ENCODE measurements around the gene LRRC56. TPM values are rescaled to one million over a fixed set of nuclear protein-coding genes. Genes with fewer than 3 reads are reported as not detected.

The LRRC56 gene
- total and polyA plus RNA-seq, 2 of the 13 experiments (the other 11 are each of a cell fraction or from before 2014, with no cell fraction given) = 0.11 to 0.29 TPM

GRCh38 chr11:567629-568292 is 30.4 kb downstream of the LRRC56 start (continued):
- TF ChIP-seq PAX8 (CRISPR knock-in tag; IDR thresholded peaks at IDR 0.05; ENCODE audit: borderline replicate concordance) (no peak), IRX3 (CRISPR knock-in tag; IDR thresholded peaks at IDR 0.05; ENCODE audit: borderline replicate concordance, low read depth) (no peak), NFYC (CRISPR knock-in tag; IDR thresholded peaks at IDR 0.05) (no peak), ZBTB46 (CRISPR knock-in tag; IDR thresholded peaks at IDR 0.05; ENCODE audit: borderline replicate concordance) (no peak), STAT6 (CRISPR knock-in tag; IDR thresholded peaks at IDR 0.05; ENCODE audit: borderline replicate concordance) (no peak), POLR2AphosphoS2 (IDR thresholded peaks at IDR 0.05; ENCODE audit: low read depth, low read length) (no peak), ERF (CRISPR knock-in tag; IDR thresholded peaks at IDR 0.05) (peak; percentile 11; the same call in 1 of the 2 replicates), NR3C1 (CRISPR knock-in tag; IDR thresholded peaks at IDR 0.05) (no peak), GABPA (IDR thresholded peaks at IDR 0.05; ENCODE audit: low read depth, low read length) (no peak), GABPA (CRISPR knock-in tag; IDR thresholded peaks at IDR 0.05; ENCODE audit: low read depth) (no peak), ATF4 (CRISPR knock-in tag; IDR thresholded peaks at IDR 0.05) (no peak), AHDC1 (CRISPR knock-in tag; IDR thresholded peaks at IDR 0.05; ENCODE audit: borderline replicate concordance) (no peak), ZSCAN21 (CRISPR knock-in tag; IDR thresholded peaks at IDR 0.05; ENCODE audit: borderline replicate concordance) (0 out of 2 replicates have a peak, but pooled peaks have one; percentile 38), THYN1 (CRISPR knock-in tag; IDR thresholded peaks at IDR 0.05; ENCODE audit: borderline replicate concordance, low read depth) (no peak), ATRX (CRISPR knock-in tag; IDR thresholded peaks at IDR 0.05; ENCODE audit: borderline replicate concordance) (no peak), ZNF18 (CRISPR knock-in tag; IDR thresholded peaks at IDR 0.05; ENCODE audit: insufficient replicate concordance) (no peak)
